Natural killer cell (primary cell): ENCODE data around the gene ITPR1. TPM values are rescaled to one million over a fixed set of nuclear protein-coding genes. Genes with fewer than 3 reads are reported as not detected.

Experiments used
- ATAC-seq, 3 donors: fragments of 150-1000 bp in 2 of 3; fragments of 200-7000 bp in 1 of 3; cut with Tn5 transposase; 1 replicate in 1 of 3; 2 replicates in 2 of 3; pipeline ENCODE4 v1.10.0; 2021; ENCODE audit warnings: mild to moderate bottlenecking in 2 of 3, moderate library complexity in 2 of 3
- DNase-seq, 2 donors: peaks; one replicate each; pipeline versions ENCODE4 v3.0.0 to v3.0.0-alpha.2; 2013 to 2021; ENCODE audit warnings: mixed read lengths in 1 of 2
- H3K27ac ChIP-seq: one replicate; pipeline ENCODE4 v1.5.1; 2013; ENCODE audit warnings: mild to moderate bottlenecking, low read length
- H3K27me3 ChIP-seq: one replicate; pipeline ENCODE4 v1.6.1; 2013; ENCODE audit warnings: low read length; ENCODE audit not compliant: control insufficient read depth, insufficient read depth
- H3K36me3 ChIP-seq: one replicate; pipeline ENCODE4 v1.6.1; 2013; ENCODE audit warnings: low read length; ENCODE audit not compliant: control insufficient read depth, insufficient read depth
- H3K4me1 ChIP-seq: one replicate; pipeline ENCODE4 v1.6.1; 2013; ENCODE audit warnings: low read length; ENCODE audit not compliant: control insufficient read depth, insufficient read depth
- H3K4me3 ChIP-seq: one replicate; pipeline ENCODE4 v1.5.1; 2013; ENCODE audit warnings: low read length
- H3K9me3 ChIP-seq: one replicate; pipeline ENCODE4 v1.6.1; 2013; ENCODE audit warnings: low read length; ENCODE audit not compliant: control insufficient read depth, insufficient read depth
- H3K27ac Mint-ChIP-seq, 2 donors: one replicate each; pipeline ENCODE4 v1.8.0; 2022; ENCODE audit warnings: mild to moderate bottlenecking in 2 of 2, mixed read lengths in 2 of 2, moderate library complexity in 1 of 2
- H3K27me3 Mint-ChIP-seq, 2 donors: one replicate each; pipeline ENCODE4 v1.8.0; 2022; ENCODE audit warnings: low read depth in 2 of 2, mixed read lengths in 2 of 2
- H3K36me3 Mint-ChIP-seq: one replicate; pipeline ENCODE4 v1.8.0; 2022; ENCODE audit warnings: mixed read lengths
- H3K4me1 Mint-ChIP-seq, 2 donors: one replicate each; pipeline ENCODE4 v1.8.0; 2022; ENCODE audit warnings: mixed read lengths in 2 of 2
- H3K4me3 Mint-ChIP-seq: one replicate; pipeline ENCODE4 v1.8.0; 2022; ENCODE audit warnings: mild to moderate bottlenecking, moderate library complexity, mixed read lengths
- H3K9me3 Mint-ChIP-seq, 2 donors: one replicate each; pipeline ENCODE4 v1.8.0; 2022; ENCODE audit warnings: mixed read lengths in 2 of 2
- CTCF ChIP-seq: fragments of 200-600 bp; IDR thresholded peaks from one replicate; pipeline ENCODE4 v1.8.0; 2022; ENCODE audit warnings: antibody characterized with exemption
- WGBS: methylation state at CpG from one replicate; pipeline ENCODE4 v1.1.7; 2013; ENCODE audit warnings: missing lambda C conversion rate; ENCODE audit not compliant: insufficient coverage; 5-methylcytosine and 5-hydroxymethylcytosine counted together
- intact Hi-C: fragments of 100-400 bp; cut with micrococcal nuclease; formaldehyde crosslinking; loops from one replicate; pipeline ENCODE4 v1.14.2; 2022
- total RNA-seq, 4 donors: library from RNA; stranded (reverse); fragments of 120-200 nt in 1 of 4; gene quantifications; one replicate each; pipeline versions ENCODE4 v1.2.3 to v1.2.4, GENCODE V29; 2013 to 2022

ITPR1 gene
- total RNA-seq, 3 donors from 2014 or later (not counting 1 experiment from before 2014, with no cell fraction given): 86.7 to 123 (median 94.8) TPM

GRCh38 chr3:4717363-4717740, 224.2 kb downstream of the ITPR1 start:
- no peak overlapping the region for H3K27ac ChIP-seq
- H3K36me3 ChIP-seq: peaks cover 25% of the 10 kb centered on the region
- intact Hi-C loops: no loop called here
- Mint-ChIP-seq H3K27me3 (no peaks in the 10 kb centered on the region), H3K4me1 (peaks cover 13 to 21% of the 10 kb centered on the region in 2 donors), H3K27ac (no peak overlapping the region), H3K9me3 (no peaks in the 10 kb centered on the region), H3K36me3 (no peaks in the 10 kb centered on the region), H3K4me3 (no peak overlapping the region)
- DNase-seq (no peak), ATAC-seq (no peak)
- peaks cover 4% of the 10 kb centered on the region for H3K4me1 ChIP-seq
- no peak for TF ChIP-seq CTCF
- H3K4me3 ChIP-seq: no peak overlapping the region
- no peaks in the 10 kb centered on the region for H3K9me3 ChIP-seq
- no peaks in the 10 kb centered on the region for H3K27me3 ChIP-seq
- 95% methylated on average over 5 of the region's 5 CpGs for WGBS

- intact Hi-C loops: no loop called here
- no peaks in the 10 kb centered on the region for H3K9me3 Mint-ChIP-seq
- no peak overlapping the region for H3K27ac ChIP-seq
Measured at GRCh38 chr3:4718179-4718736, 225.1 kb downstream of the ITPR1 start.

GRCh38 chr3:4719046-4719501, 225.9 kb downstream of the ITPR1 start:
- H3K36me3 ChIP-seq: peaks cover 9% of the 10 kb centered on the region
- H3K27ac Mint-ChIP-seq: no peak overlapping the region
- peaks cover 6% of the 10 kb centered on the region for H3K4me1 ChIP-seq
- DNase-seq (no peak), ATAC-seq (no peak)
- H3K27ac ChIP-seq: no peak overlapping the region
- no peaks in the 10 kb centered on the region for H3K27me3 ChIP-seq
- no peaks in the 10 kb centered on the region for H3K36me3 Mint-ChIP-seq
- no peaks in the 10 kb centered on the region for H3K9me3 ChIP-seq
- no peaks in the 10 kb centered on the region for H3K9me3 Mint-ChIP-seq
- H3K4me3 ChIP-seq: no peak overlapping the region
- H3K27me3 Mint-ChIP-seq: no peaks in the 10 kb centered on the region
- peaks cover 17 to 22% of the 10 kb centered on the region in 2 donors for H3K4me1 Mint-ChIP-seq
- WGBS: 95% methylated on average over 8 of the region's 8 CpGs
- TF ChIP-seq CTCF: no peak
- intact Hi-C loops: no loop called here
- H3K4me3 Mint-ChIP-seq: no peak overlapping the region

More at GRCh38 chr3:4718179-4718736, 225.1 kb downstream of the ITPR1 start:
- Mint-ChIP-seq H3K27ac (no peak overlapping the region), H3K27me3 (no peaks in the 10 kb centered on the region), H3K36me3 (no peaks in the 10 kb centered on the region), H3K4me3 (no peak overlapping the region), H3K4me1 (peaks cover 13 to 22% of the 10 kb centered on the region in 2 donors)
- 89% methylated on average over 4 of the region's 4 CpGs for WGBS
- DNase-seq: no peak
- no peak overlapping the region for H3K4me3 ChIP-seq
- peaks cover 17% of the 10 kb centered on the region for H3K36me3 ChIP-seq
- H3K9me3 ChIP-seq: no peaks in the 10 kb centered on the region
- peaks cover 6% of the 10 kb centered on the region for H3K4me1 ChIP-seq
- ATAC-seq: no peak
- no peaks in the 10 kb centered on the region for H3K27me3 ChIP-seq
- TF ChIP-seq CTCF: no peak
